Osteocyte (in vitro differentiated cells): ENCODE results near the gene CCL20. TPM values are rescaled to one million over a fixed set of nuclear protein-coding genes. Genes with fewer than 3 reads are reported as not detected.

Experiments used
- DNase-seq: peaks from one replicate; pipeline ENCODE4 v3.0.0; 2021; ENCODE audit warnings: mixed read lengths; ENCODE audit not compliant: unreplicated experiment; ENCODE audit errors: extremely low spot score
- H3K27ac Mint-ChIP-seq: one replicate; pipeline ENCODE4 v1.8.0; 2021; ENCODE audit warnings: mild to moderate bottlenecking, mixed read lengths; ENCODE audit not compliant: unreplicated experiment
- H3K27me3 Mint-ChIP-seq: one replicate; pipeline ENCODE4 v1.8.0; 2021; ENCODE audit warnings: mixed read lengths; ENCODE audit not compliant: unreplicated experiment
- H3K36me3 Mint-ChIP-seq: one replicate; pipeline ENCODE4 v1.8.0; 2021; ENCODE audit warnings: mixed read lengths; ENCODE audit not compliant: unreplicated experiment
- H3K4me1 Mint-ChIP-seq: one replicate; pipeline ENCODE4 v1.8.0; 2021; ENCODE audit warnings: mixed read lengths; ENCODE audit not compliant: unreplicated experiment
- H3K4me3 Mint-ChIP-seq: one replicate; pipeline ENCODE4 v1.8.0; 2021; ENCODE audit warnings: mild to moderate bottlenecking, moderate library complexity, mixed read lengths; ENCODE audit not compliant: unreplicated experiment
- H3K9me3 Mint-ChIP-seq: one replicate; pipeline ENCODE4 v1.8.0; 2021; ENCODE audit warnings: mixed read lengths; ENCODE audit not compliant: unreplicated experiment
- total RNA-seq: library from RNA; stranded (reverse); gene quantifications from 2 replicates; pipeline ENCODE4 v1.2.1, GENCODE V29; 2021
- TF ChIP-seq, protein P1 (sequence below): fragments of 200-600 bp; sonication (generic); IDR thresholded peaks from 2 replicates; pipeline ENCODE4 v1.5.0; 2021; ENCODE audit warnings: antibody characterized with exemption, mild to moderate bottlenecking, moderate library complexity

The CCL20 gene
- total RNA-seq, 1 donor from 2014 or later, result not detected

DNA sequence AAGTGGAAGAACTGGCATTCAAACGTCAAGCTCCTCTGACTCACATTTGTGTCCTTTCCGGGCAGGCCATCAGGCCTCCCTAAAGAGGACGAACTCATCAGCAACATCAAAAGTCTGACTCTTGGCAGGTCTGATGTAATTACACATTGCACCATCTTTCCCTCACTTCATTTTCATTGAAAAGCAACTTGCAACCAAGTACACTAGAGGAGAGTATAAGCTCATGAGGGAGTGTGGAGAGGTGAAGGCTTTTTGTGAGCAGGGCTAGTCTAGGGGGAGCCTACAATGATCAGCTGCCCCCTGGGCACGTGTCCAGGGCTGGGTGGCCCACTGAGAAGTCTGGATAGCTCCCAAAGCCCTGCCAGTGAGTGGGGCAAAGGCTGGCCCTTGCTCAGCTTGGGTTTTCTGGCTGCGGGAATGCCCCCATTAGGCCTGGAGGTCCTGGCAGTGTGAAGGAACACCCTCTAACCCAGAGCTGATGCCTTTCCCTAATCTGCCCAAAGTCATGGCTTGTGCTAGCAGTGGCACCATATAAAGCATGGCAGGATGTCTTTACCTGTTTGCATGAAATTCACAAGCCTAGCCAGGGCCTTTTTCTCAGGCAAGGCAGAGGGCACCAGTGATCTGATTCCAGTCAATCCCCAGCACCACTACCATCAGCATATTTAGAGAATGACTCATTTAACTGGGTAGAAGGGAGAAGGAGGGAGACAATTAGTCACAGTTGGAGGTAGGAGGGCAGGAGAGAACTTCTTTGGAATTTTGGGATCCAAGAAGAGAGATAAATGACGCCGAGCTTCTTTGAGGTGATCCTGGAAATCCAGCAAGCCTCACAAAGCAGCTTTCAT is 49.3 kb downstream of the CCL20 start:
- Mint-ChIP-seq H3K4me3 (no peak overlapping the region), H3K4me1 (peaks cover 44% of the 10 kb centered on the region), H3K27ac (peak overlapping the region; percentile 86), H3K27me3 (no peaks in the 10 kb centered on the region), H3K36me3 (no peaks in the 10 kb centered on the region), H3K9me3 (no peaks in the 10 kb centered on the region)
- TF ChIP-seq, protein P1, sequence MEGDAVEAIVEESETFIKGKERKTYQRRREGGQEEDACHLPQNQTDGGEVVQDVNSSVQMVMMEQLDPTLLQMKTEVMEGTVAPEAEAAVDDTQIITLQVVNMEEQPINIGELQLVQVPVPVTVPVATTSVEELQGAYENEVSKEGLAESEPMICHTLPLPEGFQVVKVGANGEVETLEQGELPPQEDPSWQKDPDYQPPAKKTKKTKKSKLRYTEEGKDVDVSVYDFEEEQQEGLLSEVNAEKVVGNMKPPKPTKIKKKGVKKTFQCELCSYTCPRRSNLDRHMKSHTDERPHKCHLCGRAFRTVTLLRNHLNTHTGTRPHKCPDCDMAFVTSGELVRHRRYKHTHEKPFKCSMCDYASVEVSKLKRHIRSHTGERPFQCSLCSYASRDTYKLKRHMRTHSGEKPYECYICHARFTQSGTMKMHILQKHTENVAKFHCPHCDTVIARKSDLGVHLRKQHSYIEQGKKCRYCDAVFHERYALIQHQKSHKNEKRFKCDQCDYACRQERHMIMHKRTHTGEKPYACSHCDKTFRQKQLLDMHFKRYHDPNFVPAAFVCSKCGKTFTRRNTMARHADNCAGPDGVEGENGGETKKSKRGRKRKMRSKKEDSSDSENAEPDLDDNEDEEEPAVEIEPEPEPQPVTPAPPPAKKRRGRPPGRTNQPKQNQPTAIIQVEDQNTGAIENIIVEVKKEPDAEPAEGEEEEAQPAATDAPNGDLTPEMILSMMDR, result peak; percentile 14
- DNase-seq, result no peak

DNA sequence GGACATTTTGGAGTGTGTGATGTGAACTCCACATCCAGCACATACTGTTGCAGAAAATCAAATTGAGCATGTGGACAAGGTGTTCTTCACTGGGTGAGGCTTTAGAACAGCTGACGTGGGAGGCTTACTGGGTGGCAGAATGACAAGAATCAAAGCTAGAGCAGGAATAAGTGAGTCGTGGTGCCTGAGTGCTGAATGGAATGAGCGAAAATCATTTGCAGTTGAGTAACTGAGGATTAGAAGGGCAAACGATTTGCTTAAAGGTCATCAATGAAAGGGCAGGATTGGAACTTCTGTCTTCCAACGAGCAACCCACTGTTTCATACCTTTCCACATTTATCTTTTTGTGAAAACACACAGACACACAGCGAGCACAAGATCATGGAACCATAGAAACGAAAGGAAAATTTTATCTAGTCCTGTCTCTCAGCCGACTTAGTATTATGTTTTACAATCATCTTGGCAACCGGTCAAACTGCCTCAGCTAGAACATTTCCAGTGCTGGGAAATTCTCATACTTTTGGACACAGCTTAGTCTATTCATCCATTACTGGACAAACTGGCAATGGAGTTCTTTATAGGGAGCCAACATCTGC is 50.6 kb downstream of the CCL20 start:
- TF ChIP-seq, protein P1, result no peak
- no peaks in the 10 kb centered on the region for H3K36me3 Mint-ChIP-seq
- no peaks in the 10 kb centered on the region for H3K9me3 Mint-ChIP-seq
- H3K27ac Mint-ChIP-seq, result no peak overlapping the region
- H3K4me3 Mint-ChIP-seq, result no peak overlapping the region
- peaks cover 40% of the 10 kb centered on the region for H3K4me1 Mint-ChIP-seq
- DNase-seq, result no peak
- no peaks in the 10 kb centered on the region for H3K27me3 Mint-ChIP-seq

DNA sequence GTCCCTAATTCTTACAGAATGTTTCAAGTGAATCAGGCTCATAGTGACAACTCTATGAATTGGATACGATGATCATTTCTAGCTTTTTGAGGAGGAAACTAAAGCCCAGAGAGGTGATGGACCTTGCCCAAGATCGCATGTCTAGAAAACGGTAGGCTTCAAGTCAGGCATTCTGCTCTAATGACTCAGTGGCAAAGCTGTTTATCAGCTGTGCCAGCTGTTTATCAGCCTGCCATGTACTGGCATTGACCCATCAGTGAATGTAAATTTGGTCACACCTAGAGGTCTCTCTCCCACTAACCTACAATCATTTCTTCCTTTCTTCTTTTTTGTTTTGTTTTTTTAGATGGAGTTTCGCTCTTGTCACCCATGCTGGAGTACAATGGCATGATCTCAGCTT is 51.6 kb downstream of the CCL20 start:
- Mint-ChIP-seq H3K4me3 (no peak overlapping the region), H3K27me3 (no peaks in the 10 kb centered on the region), H3K4me1 (peaks cover 37% of the 10 kb centered on the region), H3K27ac (no peak overlapping the region), H3K9me3 (no peaks in the 10 kb centered on the region), H3K36me3 (no peaks in the 10 kb centered on the region)
- no peak for DNase-seq
- TF ChIP-seq, protein P1, result no peak

Other genes with a start within 250 kb of the CCL20 start
- not detected in 2 replicates for gene SCYGR2, start 214.9 kb upstream of the CCL20 start, total RNA-seq
- gene SCYGR3, start 199.0 kb upstream of the CCL20 start, total RNA-seq, result not detected in 2 replicates
- gene SCYGR4, start 196.3 kb upstream of the CCL20 start, total RNA-seq, result not detected in 2 replicates
- gene SCYGR5, start 147.0 kb upstream of the CCL20 start, total RNA-seq, result not detected in 2 replicates
- gene SLC19A3, start 95.8 kb upstream of the CCL20 start, total RNA-seq, result not detected in 2 replicates
- gene SCYGR6, start 89.1 kb upstream of the CCL20 start, total RNA-seq, result not detected in 2 replicates
- not detected in 2 replicates for gene SCYGR7, start 85.5 kb upstream of the CCL20 start, total RNA-seq
- not detected in 2 replicates for gene SCYGR8, start 67.9 kb upstream of the CCL20 start, total RNA-seq
- gene DAW1, start 57.8 kb downstream of the CCL20 start, total RNA-seq, result not detected in 2 replicates